HG03571 (cell line): ENCODE measurements around the gene ZPR1.
"Not testable (repeated sequence)": the region's sequence is repeated elsewhere in the genome, so short reads cannot be mapped to it uniquely, and the experiment has no call there.

ENCODE experiments used
- ATAC-seq: cut with Tn5 transposase; IDR thresholded peaks from one replicate; pipeline ENCODE4 v1.9.1; 2021; ENCODE audit not compliant: unreplicated experiment

Gene ZPR1, protein sequence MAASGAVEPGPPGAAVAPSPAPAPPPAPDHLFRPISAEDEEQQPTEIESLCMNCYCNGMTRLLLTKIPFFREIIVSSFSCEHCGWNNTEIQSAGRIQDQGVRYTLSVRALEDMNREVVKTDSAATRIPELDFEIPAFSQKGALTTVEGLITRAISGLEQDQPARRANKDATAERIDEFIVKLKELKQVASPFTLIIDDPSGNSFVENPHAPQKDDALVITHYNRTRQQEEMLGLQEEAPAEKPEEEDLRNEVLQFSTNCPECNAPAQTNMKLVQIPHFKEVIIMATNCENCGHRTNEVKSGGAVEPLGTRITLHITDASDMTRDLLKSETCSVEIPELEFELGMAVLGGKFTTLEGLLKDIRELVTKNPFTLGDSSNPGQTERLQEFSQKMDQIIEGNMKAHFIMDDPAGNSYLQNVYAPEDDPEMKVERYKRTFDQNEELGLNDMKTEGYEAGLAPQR

DNA sequence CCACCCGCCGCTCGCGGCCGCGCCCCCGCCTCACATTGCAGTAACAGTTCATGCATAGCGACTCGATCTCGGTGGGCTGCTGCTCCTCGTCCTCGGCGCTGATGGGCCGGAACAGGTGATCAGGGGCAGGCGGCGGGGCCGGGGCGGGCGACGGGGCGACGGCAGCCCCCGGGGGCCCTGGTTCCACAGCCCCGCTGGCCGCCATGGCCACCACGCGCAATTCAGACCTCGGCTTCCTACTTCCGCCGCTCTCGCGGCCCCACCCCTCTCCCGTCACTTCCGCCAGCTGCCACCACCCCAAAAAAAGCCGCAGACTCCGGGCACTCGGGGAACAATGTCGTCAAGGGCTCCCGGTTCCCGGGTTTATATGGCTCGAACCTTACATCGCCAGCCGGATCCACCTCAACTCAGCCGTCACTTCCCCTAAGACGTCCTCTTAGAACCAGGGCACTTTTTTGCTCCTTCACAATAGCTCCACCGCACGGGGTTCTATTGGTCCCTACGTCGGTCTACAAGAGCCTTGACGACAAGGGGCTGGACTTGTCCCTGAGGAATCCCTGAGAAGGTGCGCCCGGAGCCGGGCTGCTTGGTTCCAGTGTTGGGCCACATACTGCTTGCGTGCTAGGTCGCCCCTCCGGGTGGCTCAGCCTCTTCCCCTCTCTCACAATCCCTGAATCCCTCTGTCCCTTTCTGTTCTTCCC, at the start of gene ZPR1:
Gene ZPR1, minus strand, starts transcription at position 238 of the 701 bp plus-strand sequence. Its CDS starts 33 bp downstream, at position 205.
- ATAC-seq = peak; percentile 75

DNA sequence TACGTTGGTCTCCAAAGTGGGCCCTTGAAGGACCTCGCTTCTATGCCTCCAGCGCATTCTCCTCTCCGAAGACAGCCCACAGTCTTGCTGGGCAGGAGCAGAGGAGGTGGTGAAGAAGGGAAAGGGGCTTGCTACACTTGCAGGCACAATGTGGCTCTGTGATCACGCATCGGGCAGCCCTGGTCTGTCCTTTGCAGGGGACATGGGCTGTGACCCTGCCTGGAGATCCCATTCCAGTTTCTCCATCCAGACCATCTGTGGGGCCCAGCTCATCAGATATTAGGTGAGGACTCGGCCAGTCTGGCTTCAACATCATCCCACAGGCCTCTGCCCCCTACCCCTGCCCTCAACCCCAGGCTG, 48.8 kb upstream of the ZPR1 start:
- no peak for ATAC-seq

DNA sequence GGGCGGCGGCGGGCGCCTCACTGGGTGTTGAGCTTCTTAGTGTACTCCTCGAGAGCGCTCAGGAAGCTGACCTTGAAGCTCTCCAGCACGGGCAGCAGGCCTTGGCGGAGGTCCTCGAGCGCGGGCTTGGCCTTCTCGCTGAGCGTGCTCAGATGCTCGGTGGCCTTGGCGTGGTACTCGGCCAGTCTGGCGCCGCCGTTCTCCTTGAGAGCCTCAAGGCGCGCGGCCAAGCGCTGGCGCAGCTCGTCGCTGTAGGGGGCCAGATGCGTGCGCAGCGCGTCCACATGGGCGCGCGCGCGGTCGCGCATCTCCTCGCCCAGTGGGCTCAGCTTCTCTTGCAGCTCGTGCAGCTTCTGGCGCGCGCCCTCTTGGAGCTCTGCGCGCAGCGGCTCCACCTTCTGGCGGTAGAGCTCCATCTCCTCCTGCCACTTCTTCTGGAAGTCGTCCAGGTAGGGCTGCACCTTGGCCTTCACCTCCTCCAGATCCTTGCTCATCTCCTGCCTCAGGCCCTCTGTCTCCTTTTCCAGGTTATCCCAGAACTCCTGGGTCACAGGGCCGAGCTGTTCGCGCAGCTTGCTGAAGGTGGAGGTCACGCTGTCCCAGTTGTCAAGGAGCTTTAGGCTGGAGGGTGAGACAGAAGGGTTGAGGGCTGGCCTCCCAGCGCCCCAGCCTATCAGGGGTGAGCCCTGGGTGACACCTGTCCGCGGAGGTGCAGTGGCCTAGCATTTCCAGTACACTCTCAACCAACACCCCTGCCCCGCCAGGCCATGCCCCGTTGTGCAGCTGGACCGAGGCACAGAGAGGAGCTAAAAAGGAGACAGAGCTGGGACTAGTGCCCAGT, 48.2 kb upstream of the ZPR1 start:
- peak; percentile 82 for ATAC-seq

DNA sequence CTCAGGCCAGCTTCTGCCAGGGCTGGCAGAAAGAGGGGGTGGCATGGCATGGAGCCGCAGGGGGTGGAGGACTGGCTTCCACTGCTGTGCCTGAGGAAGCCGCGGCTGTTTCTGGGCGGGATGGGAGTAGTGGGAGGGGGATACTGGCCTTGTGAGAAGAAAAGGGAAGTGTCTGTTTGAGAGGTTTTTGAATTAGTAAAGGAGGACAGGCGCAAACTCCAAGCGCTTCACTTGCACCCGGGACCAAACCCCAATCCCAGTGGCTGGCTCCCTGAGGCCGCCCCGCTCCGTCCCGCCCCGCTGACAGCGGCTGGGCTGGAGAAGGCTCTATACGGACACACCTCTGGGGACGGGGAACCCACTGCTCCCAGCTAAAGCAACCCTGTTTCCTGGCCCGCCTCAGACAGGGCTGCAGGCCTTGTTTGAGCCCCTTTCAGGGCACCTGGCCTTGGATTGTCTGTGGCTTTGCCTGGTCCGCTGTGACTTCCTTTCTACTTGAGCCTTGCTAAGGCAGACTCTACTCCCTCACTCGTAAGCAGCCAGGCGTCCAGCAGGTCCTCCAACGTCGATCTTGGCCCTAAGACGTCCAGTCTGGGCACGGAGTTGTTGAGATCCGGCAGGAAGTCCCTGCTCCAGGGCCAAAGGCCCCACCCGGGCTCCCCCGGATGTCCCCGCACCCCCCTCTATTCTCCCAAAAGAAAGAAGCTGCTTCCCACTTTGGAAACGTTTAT, 47.4 kb upstream of the ZPR1 start:
- ATAC-seq = peak; percentile 7

DNA sequence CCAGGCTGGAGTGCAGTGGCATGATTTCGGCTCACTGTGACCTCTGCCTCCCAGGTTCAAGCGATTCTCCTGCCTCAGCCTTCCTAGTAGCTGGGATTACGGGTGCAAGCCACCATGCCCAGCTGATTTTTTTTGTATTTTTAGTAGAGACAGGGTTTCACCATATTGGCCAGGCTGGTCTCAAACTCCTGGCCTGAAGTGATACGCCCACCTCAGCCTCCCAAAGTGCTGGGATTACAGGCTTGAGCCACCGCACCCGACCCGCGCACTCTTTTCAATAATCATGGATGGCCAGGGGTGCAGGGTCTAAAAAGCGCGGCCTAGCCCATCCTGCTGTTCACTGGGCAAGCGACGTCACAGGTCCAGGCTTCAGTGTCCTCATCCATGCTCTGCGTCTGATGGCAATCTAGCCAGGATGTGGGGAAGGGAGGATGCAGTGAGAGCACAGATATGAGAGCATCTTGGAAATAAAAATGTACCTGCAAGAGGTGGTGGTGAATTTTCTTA, 46.8 kb upstream of the ZPR1 start:
- not testable (repeated sequence) for ATAC-seq

DNA sequence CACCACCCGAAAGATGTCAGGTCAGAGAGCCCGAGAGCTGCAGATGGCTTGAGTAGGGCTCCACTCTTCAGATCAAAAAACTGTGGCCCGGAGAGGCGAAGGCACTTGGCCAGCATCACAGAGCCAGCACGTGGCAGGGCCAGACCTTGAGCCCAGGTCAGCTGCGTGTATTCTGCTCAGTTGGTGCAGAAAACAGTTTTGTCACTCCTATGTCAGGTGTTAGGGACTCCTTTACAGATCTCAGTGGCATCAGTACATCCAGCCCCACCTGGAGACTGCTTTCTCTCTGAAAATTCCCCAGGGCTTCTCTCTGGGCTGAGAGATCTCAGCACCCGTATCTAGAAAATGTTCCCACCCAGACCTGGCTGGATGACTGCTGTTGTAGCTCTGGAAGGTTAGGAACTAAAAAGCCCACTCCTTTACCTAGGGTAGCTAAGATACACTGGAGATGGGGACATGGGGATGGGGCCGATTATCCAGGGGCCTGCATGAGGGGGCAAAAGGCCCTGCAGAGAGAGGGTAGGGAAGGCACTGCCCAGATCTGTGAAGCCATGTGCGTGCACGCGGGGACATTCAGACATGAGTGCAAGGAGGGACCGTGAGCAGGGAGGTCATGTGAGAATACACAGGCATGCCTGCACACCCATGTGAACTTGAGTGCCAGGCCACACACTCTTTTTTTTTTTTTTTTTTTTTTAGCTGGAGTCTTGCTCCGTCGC, 46.2 kb upstream of the ZPR1 start:
- ATAC-seq = no peak

- no peak for ATAC-seq
Observed at GRCh38 chr11:116833491-116833815, 45.6 kb upstream of the ZPR1 start.

GRCh38 chr11:116832350-116833290, 44.8 kb upstream of the ZPR1 start:
- ATAC-seq = no peak

DNA sequence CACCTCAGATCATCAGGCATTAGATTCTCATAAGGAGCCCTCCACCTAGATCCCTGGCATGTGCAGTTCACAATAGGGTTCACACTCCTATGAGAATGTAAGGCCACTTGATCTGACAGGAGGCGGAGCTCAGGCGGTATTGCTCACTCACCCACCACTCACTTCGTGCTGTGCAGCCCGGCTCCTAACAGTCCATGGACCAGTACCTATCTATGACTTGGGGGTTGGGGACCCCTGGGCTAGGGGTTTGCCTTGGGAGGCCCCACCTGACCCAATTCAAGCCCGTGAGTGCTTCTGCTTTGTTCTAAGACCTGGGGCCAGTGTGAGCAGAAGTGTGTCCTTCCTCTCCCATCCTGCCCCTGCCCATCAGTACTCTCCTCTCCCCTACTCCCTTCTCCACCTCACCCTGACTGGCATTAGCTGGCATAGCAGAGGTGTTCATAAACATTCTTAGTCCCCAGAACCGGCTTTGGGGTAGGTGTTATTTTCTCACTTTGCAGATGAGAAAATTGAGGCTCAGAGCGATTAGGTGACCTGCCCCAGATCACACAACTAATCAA, 44.0 kb upstream of the ZPR1 start:
- no peak for ATAC-seq

DNA sequence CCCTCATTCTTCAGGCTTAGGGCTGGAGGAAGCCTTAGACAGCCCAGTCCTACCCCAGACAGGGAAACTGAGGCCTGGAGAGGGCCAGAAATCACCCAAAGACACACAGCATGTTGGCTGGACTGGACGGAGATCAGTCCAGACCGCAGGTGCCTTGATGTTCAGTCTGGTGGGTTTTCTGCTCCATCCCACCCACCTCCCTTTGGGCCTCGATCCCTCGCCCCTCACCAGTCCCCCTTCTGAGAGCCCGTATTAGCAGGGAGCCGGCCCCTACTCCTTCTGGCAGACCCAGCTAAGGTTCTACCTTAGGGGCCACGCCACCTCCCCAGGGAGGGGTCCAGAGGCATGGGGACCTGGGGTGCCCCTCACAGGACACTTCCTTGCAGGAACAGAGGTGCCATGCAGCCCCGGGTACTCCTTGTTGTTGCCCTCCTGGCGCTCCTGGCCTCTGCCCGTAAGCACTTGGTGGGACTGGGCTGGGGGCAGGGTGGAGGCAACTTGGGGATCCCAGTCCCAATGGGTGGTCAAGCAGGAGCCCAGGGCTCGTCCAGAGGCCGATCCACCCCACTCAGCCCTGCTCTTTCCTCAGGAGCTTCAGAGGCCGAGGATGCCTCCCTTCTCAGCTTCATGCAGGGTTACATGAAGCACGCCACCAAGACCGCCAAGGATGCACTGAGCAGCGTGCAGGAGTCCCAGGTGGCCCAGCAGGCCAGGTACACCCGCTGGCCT, 42.5 kb upstream of the ZPR1 start:
- ATAC-seq = no peak

- no peak for ATAC-seq
Observed at GRCh38 chr11:116829525-116830183, 41.8 kb upstream of the ZPR1 start, which contains the start of gene APOC3. Gene APOC3 (plus strand): TSS chr11:116829907. CDS start chr11:116830583, 676 bp downstream.

GRCh38 chr11:116828632-116829524, 41.1 kb upstream of the ZPR1 start:
- no peak for ATAC-seq

DNA sequence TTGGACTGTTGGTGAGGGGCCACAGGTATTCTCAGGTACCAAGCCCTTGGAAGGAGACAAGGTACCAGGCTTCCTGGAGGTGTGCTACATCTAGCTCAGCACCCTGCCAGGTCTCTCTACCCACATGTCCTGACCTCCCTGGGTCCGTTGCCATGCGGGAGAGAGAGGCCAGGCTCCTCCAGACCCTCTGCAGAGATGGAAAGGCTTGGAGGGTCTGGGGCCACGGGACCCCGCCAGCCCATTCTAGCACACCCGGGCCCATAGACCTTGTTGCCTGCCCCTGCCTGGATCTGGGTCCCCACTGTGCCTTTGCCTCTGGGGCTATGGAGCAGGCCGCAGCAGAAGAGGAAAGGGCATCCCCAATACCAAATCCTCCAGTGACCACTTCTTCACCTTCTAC, 39.6 kb upstream of the ZPR1 start:
- no peak for ATAC-seq

- ATAC-seq = no peak
Observed at GRCh38 chr11:116826751-116827431, 39.1 kb upstream of the ZPR1 start.

GRCh38 chr11:116825854-116826750, 38.3 kb upstream of the ZPR1 start:
- ATAC-seq = no peak
